Activated CD8-positive, alpha-beta T cell treated with anti-CD3 and anti-CD28 coated beads for 36 hours (primary cell): Measurements from ENCODE around the gene IFRD2. TPM values are rescaled to one million over a fixed set of nuclear protein-coding genes. Genes with fewer than 3 reads are reported as not detected.

Experiments used
- ATAC-seq: fragments of 200-7000 bp; cut with Tn5 transposase; one replicate; pipeline ENCODE4 v1.10.0; 2021; ENCODE audit warnings: mild to moderate bottlenecking, moderate library complexity
- CTCF ChIA-PET: fragments of 350-600 bp; sonication (Branson Sonifier 250); formaldehyde crosslinking; loops from one replicate; lab custom pipeline; 2021; ENCODE audit warnings: antibody characterized with exemption; lab: Charles Lee
- POLR2A ChIA-PET: fragments of 350-600 bp; sonication (Branson Sonifier 250); formaldehyde crosslinking; loops from one replicate; lab custom pipeline; 2021; ENCODE audit warnings: antibody characterized with exemption; lab: Charles Lee
- DNase-seq: peaks from one replicate; pipeline ENCODE4 v3.0.0-alpha.2; 2020
- H3K27ac Mint-ChIP-seq: one replicate; pipeline ENCODE4 v1.8.0; 2021; ENCODE audit warnings: mild to moderate bottlenecking, mixed read lengths
- H3K27me3 Mint-ChIP-seq: one replicate; pipeline ENCODE4 v1.8.0; 2021; ENCODE audit warnings: mixed read lengths
- H3K36me3 Mint-ChIP-seq: one replicate; pipeline ENCODE4 v1.8.0; 2021; ENCODE audit warnings: low read depth, mixed read lengths
- H3K4me1 Mint-ChIP-seq: one replicate; pipeline ENCODE4 v1.8.0; 2021; ENCODE audit warnings: low read depth, mixed read lengths
- H3K4me3 Mint-ChIP-seq: one replicate; pipeline ENCODE4 v1.8.0; 2021; ENCODE audit warnings: mild to moderate bottlenecking, moderate library complexity, mixed read lengths
- H3K9me3 Mint-ChIP-seq: one replicate; pipeline ENCODE4 v1.8.0; 2021; ENCODE audit warnings: mixed read lengths
- CTCF ChIP-seq: fragments of 200-600 bp; IDR thresholded peaks from one replicate; pipeline ENCODE4 v1.8.0; 2022; ENCODE audit warnings: antibody characterized with exemption, mild to moderate bottlenecking
- intact Hi-C: fragments of 100-400 bp; cut with micrococcal nuclease; formaldehyde crosslinking; loops from one replicate; pipeline ENCODE4 v1.10.0; 2022
- total RNA-seq, 2 experiments: library from RNA; stranded (reverse); gene quantifications; one replicate each; pipeline ENCODE4 v1.2.3, GENCODE V29; 2021

IFRD2 gene
- total RNA-seq, 2 experiments from 2014 or later: 132 to 133 TPM

GRCh38 chr3:50275996-50276761 lies 16.1 kb downstream of the IFRD2 start:
- H3K27me3 Mint-ChIP-seq: peaks cover 35% of the 10 kb centered on the region
- DNase-seq: peak; percentile 60

GRCh38 chr3:50275141-50275995 lies 16.9 kb downstream of the IFRD2 start:
- intact Hi-C loops: no loop called here
- H3K27ac Mint-ChIP-seq: no peak overlapping the region
- peaks cover 2% of the 10 kb centered on the region for H3K36me3 Mint-ChIP-seq
- H3K4me3 Mint-ChIP-seq: peak overlapping the region; percentile 42
- H3K9me3 Mint-ChIP-seq: no peaks in the 10 kb centered on the region
- peaks cover 35% of the 10 kb centered on the region for H3K27me3 Mint-ChIP-seq
- no peak for TF ChIP-seq CTCF
- ATAC-seq (no peak), DNase-seq (no peak)
- POLR2A ChIA-PET: interaction anchor here (1.0 to 9.6 kb wide), 8 partner anchors 9 to 52 kb away, joined by 3 to 98 read pairs (median 4); partner anchors contain the start of genes HYAL3, IFRD2, NAA80 and TUSC2
- CTCF ChIA-PET: interaction anchor here (0.7 to 4.4 kb wide), 21 partner anchors 9 to 82 kb away, joined by 3 to 36 read pairs (median 4); partner anchors contain the start of genes GNAI2 and IFRD2
- H3K4me1 Mint-ChIP-seq: peaks cover 33% of the 10 kb centered on the region

More at GRCh38 chr3:50275996-50276761, 16.1 kb downstream of the IFRD2 start:
- no peaks in the 10 kb centered on the region for H3K9me3 Mint-ChIP-seq
- no peak overlapping the region for H3K27ac Mint-ChIP-seq
- H3K4me1 Mint-ChIP-seq: peaks cover 33% of the 10 kb centered on the region
- POLR2A ChIA-PET: interaction anchor here (0.7 to 9.6 kb wide), 5 partner anchors 14 to 81 kb away, joined by 3 to 98 read pairs (median 4); partner anchors contain the start of genes HYAL3, IFRD2, NAA80 and TUSC2
- CTCF ChIA-PET: interaction anchor here (1.3 to 4.4 kb wide), 5 partner anchors 12 to 82 kb away, joined by 3 to 36 read pairs (median 6); no protein-coding TSS in a partner anchor
- no peak for TF ChIP-seq CTCF
- intact Hi-C loops: no loop called here
- ATAC-seq: peak; percentile 11
- peak overlapping the region; percentile 42 for H3K4me3 Mint-ChIP-seq
- peaks cover 2% of the 10 kb centered on the region for H3K36me3 Mint-ChIP-seq

GRCh38 chr3:50274371-50275104 lies 17.7 kb downstream of the IFRD2 start:
- ATAC-seq: peak; percentile 58
- DNase-seq: peak; percentile 88
- peak overlapping the region; percentile 60 for H3K27ac Mint-ChIP-seq
- peaks cover 2% of the 10 kb centered on the region for H3K36me3 Mint-ChIP-seq
- H3K4me3 Mint-ChIP-seq: peak overlapping the region; percentile 54
- peak; percentile 96 for TF ChIP-seq CTCF
- CTCF ChIA-PET: interaction anchor here (0.7 to 4.4 kb wide), 20 partner anchors 10 to 81 kb away, joined by 3 to 36 read pairs (median 4); partner anchors contain the start of genes GNAI2 and IFRD2
- intact Hi-C loops: no loop called here
- peaks cover 35% of the 10 kb centered on the region for H3K27me3 Mint-ChIP-seq
- POLR2A ChIA-PET: interaction anchor here (1.0 to 9.6 kb wide), 7 partner anchors 10 to 50 kb away, joined by 3 to 98 read pairs (median 4); partner anchors contain the start of genes HYAL3, IFRD2 and NAA80
- H3K4me1 Mint-ChIP-seq: peaks cover 33% of the 10 kb centered on the region
- no peaks in the 10 kb centered on the region for H3K9me3 Mint-ChIP-seq

- Mint-ChIP-seq H3K4me1 (peaks cover 33% of the 10 kb centered on the region), H3K36me3 (peaks cover 2% of the 10 kb centered on the region), H3K9me3 (no peaks in the 10 kb centered on the region), H3K27me3 (peaks cover 36% of the 10 kb centered on the region), H3K27ac (no peak overlapping the region), H3K4me3 (no peak overlapping the region)
- no peak for DNase-seq
- no peak for TF ChIP-seq CTCF
- ATAC-seq: no peak
- ChIA-PET POLR2A (no interaction called here), CTCF (interaction anchor here (0.6 to 4.4 kb wide), 4 partner anchors 18 to 80 kb away, joined by 3 to 36 read pairs (median 16); partner anchors contain the start of gene IFRD2)
- intact Hi-C loops: loop anchor here (2.0 kb wide), 1 partner anchor 47 kb away; no protein-coding TSS in a partner anchor
These were observed 18.6 kb downstream of the IFRD2 start for GRCh38 chr3:50273689-50274065.
